CD14-positive monocyte (primary cell): ENCODE measurements around the gene RAB1B. TPM values are rescaled to one million over a fixed set of nuclear protein-coding genes. Genes with fewer than 3 reads are reported as not detected.

Source experiments
- DNase-seq, 3 donors: peaks; one replicate each; pipeline ENCODE4 v3.0.0-alpha.2; 2011 to 2022
- H2AFZ ChIP-seq: 2 replicates; pipeline ENCODE4 v1.6.0; 2012; ENCODE audit warnings: mild to moderate bottlenecking, low read depth, low read length, inconsistent platforms; ENCODE audit not compliant: insufficient read depth, poor library complexity, severe bottlenecking
- H3K27ac ChIP-seq, 2 donors: 1 replicate in 1 of 2; 2 replicates in 1 of 2; pipeline ENCODE4 v1.5.1; 2012 to 2013; ENCODE audit warnings: low read length in 2 of 2, control low read depth in 1 of 2, inconsistent platforms in 1 of 2, low read depth in 1 of 2, mild to moderate bottlenecking in 1 of 2
- H3K27me3 ChIP-seq, 2 donors: one replicate each; pipeline versions ENCODE4 v1.6.0 to v1.6.1; 2011 to 2013; ENCODE audit warnings: low read length in 2 of 2; ENCODE audit not compliant: control insufficient read depth in 2 of 2, insufficient read depth in 2 of 2
- H3K36me3 ChIP-seq, 2 donors: replicated peaks in 1 of 2; 1 replicate in 1 of 2; 2 replicates in 1 of 2; pipeline versions ENCODE4 v1.5.1 to v1.6.1; 2012 to 2013; ENCODE audit warnings: low read length in 2 of 2, control low read depth in 1 of 2, inconsistent platforms in 1 of 2, mild to moderate bottlenecking in 1 of 2; ENCODE audit not compliant: insufficient read depth in 2 of 2, control insufficient read depth in 1 of 2
- H3K4me1 ChIP-seq, 2 donors: 1 replicate in 1 of 2; 2 replicates in 1 of 2; pipeline versions ENCODE4 v1.5.1 to v1.6.1; 2012 to 2013; ENCODE audit warnings: low read length in 2 of 2, control low read depth in 1 of 2, inconsistent platforms in 1 of 2, mild to moderate bottlenecking in 1 of 2, moderate library complexity in 1 of 2; ENCODE audit not compliant: insufficient read depth in 2 of 2, control insufficient read depth in 1 of 2
- H3K4me2 ChIP-seq: replicated peaks from 2 replicates; pipeline ENCODE3; 2012; ENCODE audit warnings: low read length, moderate library complexity, mild to moderate bottlenecking; ENCODE audit not compliant: poor library complexity, severe bottlenecking; ENCODE audit errors: extremely low read depth
- H3K4me3 ChIP-seq, 3 experiments: fragments of 200-600 bp in 1 of 3; sonication (generic) in 1 of 3; replicated peaks in 1 of 3; 1 replicate in 2 of 3; 2 replicates in 1 of 3; pipeline ENCODE4 v1.5.1; 2011 to 2013; ENCODE audit warnings: low read length in 3 of 3, mild to moderate bottlenecking in 3 of 3, control low read depth in 2 of 3, low read depth in 2 of 3, inconsistent platforms in 1 of 3, moderate library complexity in 1 of 3
- H3K79me2 ChIP-seq: 2 replicates; pipeline ENCODE4 v1.6.0; 2012; ENCODE audit warnings: mild to moderate bottlenecking, control low read depth, inconsistent platforms, low read length, moderate library complexity; ENCODE audit not compliant: insufficient read depth
- H3K9ac ChIP-seq: 2 replicates; pipeline ENCODE4 v1.6.0; 2017; ENCODE audit warnings: low read length, mild to moderate bottlenecking; ENCODE audit not compliant: insufficient read depth, poor library complexity, severe bottlenecking
- H3K9me3 ChIP-seq, 2 donors: replicated peaks in 1 of 2; 1 replicate in 1 of 2; 2 replicates in 1 of 2; pipeline versions ENCODE4 v1.5.1 to v1.6.1; 2012 to 2013; ENCODE audit warnings: low read length in 2 of 2, control low read depth in 1 of 2; ENCODE audit not compliant: control insufficient read depth in 1 of 2, insufficient read depth in 1 of 2
- H4K20me1 ChIP-seq: 2 replicates; pipeline ENCODE4 v1.6.0; 2012; ENCODE audit warnings: mild to moderate bottlenecking, low read length, control low read depth, moderate library complexity; ENCODE audit not compliant: insufficient read depth
- H3K27ac Mint-ChIP-seq, 7 donors: one replicate each; pipeline ENCODE4 v1.8.0; 2020; ENCODE audit warnings: mild to moderate bottlenecking in 7 of 7, mixed read lengths in 7 of 7, moderate library complexity in 6 of 7, inconsistent platforms in 2 of 7
- H3K27me3 Mint-ChIP-seq, 3 donors: one replicate each; pipeline ENCODE4 v1.8.0; 2021 to 2022; ENCODE audit warnings: low read depth in 3 of 3, mild to moderate bottlenecking in 3 of 3, mixed read lengths in 3 of 3, moderate library complexity in 3 of 3, inconsistent platforms in 1 of 3
- H3K36me3 Mint-ChIP-seq, 2 donors: one replicate each; pipeline ENCODE4 v1.8.0; 2020; ENCODE audit warnings: mixed read lengths in 2 of 2, inconsistent platforms in 1 of 2, mild to moderate bottlenecking in 1 of 2
- H3K4me1 Mint-ChIP-seq: one replicate; pipeline ENCODE4 v1.8.0; 2020; ENCODE audit warnings: mild to moderate bottlenecking, mixed read lengths
- H3K4me3 Mint-ChIP-seq, 2 donors: one replicate each; pipeline ENCODE4 v1.8.0; 2020; ENCODE audit warnings: mild to moderate bottlenecking in 2 of 2, mixed read lengths in 2 of 2, moderate library complexity in 1 of 2
- H3K9me3 Mint-ChIP-seq, 7 donors: one replicate each; pipeline ENCODE4 v1.8.0; 2020 to 2022; ENCODE audit warnings: mixed read lengths in 7 of 7, mild to moderate bottlenecking in 6 of 7, moderate library complexity in 6 of 7, inconsistent platforms in 2 of 7
- WGBS: methylation state at CpG from one replicate; pipeline ENCODE4 v1.1.5; 2013; ENCODE audit warnings: missing lambda C conversion rate; ENCODE audit not compliant: insufficient coverage; 5-methylcytosine and 5-hydroxymethylcytosine counted together
- intact Hi-C, 2 donors: fragments of 100-400 bp; cut with micrococcal nuclease; formaldehyde crosslinking; loops; one replicate each; pipeline versions ENCODE4 v1.15.0 to v1.15.1; 2023
- polyA plus RNA-seq, 3 donors: library from polyadenylated mRNA; depleted of rRNA in 1 of 3; unstranded in 2 of 3; stranded (reverse) in 1 of 3; fragments of 300-500 nt in 2 of 3; fragments of >200 nt in 1 of 3; fragmentation: Illumina TruSeq in 2 of 3; gene quantifications; 1 replicate in 2 of 3; 2 replicates in 1 of 3; pipeline ENCODE4 v1.2.3, GENCODE V29; 2012 to 2021
- TF ChIP-seq, protein P1 (sequence below): fragments of 200-600 bp; IDR thresholded peaks from one replicate; pipeline ENCODE4 v1.8.0; 2022; ENCODE audit warnings: antibody characterized with exemption, mild to moderate bottlenecking

RAB1B gene
- polyA plus RNA-seq, 3 donors: 17.9 to 90.5 (median 18.8) TPM

DNA sequence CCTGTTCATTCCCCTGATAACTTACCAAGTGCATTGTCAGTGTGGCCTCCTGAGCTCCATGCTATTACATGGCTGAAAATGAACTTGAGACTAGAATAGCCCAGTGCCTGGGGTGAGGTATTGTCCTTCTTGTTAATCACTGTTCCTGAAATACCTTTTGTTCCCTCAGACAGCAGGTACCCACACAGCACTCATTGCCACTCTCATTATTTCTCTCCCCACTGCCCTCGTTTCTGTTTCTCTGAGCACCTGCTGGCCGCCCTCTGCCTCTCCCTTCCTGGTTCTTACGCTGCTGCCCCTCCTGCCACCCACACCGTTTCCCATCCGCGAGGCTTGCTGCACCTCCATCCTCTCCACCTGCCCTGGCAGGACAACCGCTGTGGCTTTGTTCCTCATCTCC lies 36.9 kb upstream of the RAB1B start:
- no peak overlapping the region for H3K27ac ChIP-seq
- no peaks in the 10 kb centered on the region for H3K9me3 ChIP-seq
- Mint-ChIP-seq H3K4me3 (no peak overlapping the region), H3K36me3 (peaks cover 81 to 85% of the 10 kb centered on the region in 2 donors), H3K27ac (peak overlapping the region in 1 of 7 donors; percentile 28), H3K9me3 (no peaks in the 10 kb centered on the region), H3K4me1 (no peaks in the 10 kb centered on the region), H3K27me3 (no peaks in the 10 kb centered on the region)
- no peaks in the 10 kb centered on the region for H4K20me1 ChIP-seq
- no peak overlapping the region for H3K9ac ChIP-seq
- H3K79me2 ChIP-seq: no peaks in the 10 kb centered on the region
- H3K4me3 ChIP-seq: no peak overlapping the region
- H3K36me3 ChIP-seq: peaks cover 71 to 93% of the 10 kb centered on the region in 2 donors
- DNase-seq: no peak
- 93% methylated on average over 7 of the region's 7 CpGs for WGBS
- TF ChIP-seq, protein P1, sequence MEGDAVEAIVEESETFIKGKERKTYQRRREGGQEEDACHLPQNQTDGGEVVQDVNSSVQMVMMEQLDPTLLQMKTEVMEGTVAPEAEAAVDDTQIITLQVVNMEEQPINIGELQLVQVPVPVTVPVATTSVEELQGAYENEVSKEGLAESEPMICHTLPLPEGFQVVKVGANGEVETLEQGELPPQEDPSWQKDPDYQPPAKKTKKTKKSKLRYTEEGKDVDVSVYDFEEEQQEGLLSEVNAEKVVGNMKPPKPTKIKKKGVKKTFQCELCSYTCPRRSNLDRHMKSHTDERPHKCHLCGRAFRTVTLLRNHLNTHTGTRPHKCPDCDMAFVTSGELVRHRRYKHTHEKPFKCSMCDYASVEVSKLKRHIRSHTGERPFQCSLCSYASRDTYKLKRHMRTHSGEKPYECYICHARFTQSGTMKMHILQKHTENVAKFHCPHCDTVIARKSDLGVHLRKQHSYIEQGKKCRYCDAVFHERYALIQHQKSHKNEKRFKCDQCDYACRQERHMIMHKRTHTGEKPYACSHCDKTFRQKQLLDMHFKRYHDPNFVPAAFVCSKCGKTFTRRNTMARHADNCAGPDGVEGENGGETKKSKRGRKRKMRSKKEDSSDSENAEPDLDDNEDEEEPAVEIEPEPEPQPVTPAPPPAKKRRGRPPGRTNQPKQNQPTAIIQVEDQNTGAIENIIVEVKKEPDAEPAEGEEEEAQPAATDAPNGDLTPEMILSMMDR: no peak
- H3K27me3 ChIP-seq: no peaks in the 10 kb centered on the region
- intact Hi-C loops: no loop called here
- no peak overlapping the region for H3K4me2 ChIP-seq
- H3K4me1 ChIP-seq: no peaks in the 10 kb centered on the region
- H2AFZ ChIP-seq: no peak overlapping the region

- Histone ChIP-seq H3K9ac (no peak overlapping the region), H3K27me3 (no peaks in the 10 kb centered on the region), H4K20me1 (no peaks in the 10 kb centered on the region), H3K79me2 (no peaks in the 10 kb centered on the region), H3K36me3 (peaks cover 69 to 89% of the 10 kb centered on the region in 2 donors), H3K4me3 (no peak overlapping the region), H3K4me2 (no peak overlapping the region), H2AFZ (no peak overlapping the region), H3K4me1 (no peaks in the 10 kb centered on the region), H3K9me3 (no peaks in the 10 kb centered on the region), H3K27ac (no peak overlapping the region)
- TF ChIP-seq, protein P1: no peak
- H3K27ac Mint-ChIP-seq: peak overlapping the region in 1 of 7 donors; percentile 49
- H3K4me3 Mint-ChIP-seq: no peak overlapping the region
- 98% methylated on average over 10 of the region's 11 CpGs for WGBS
- H3K36me3 Mint-ChIP-seq: peaks cover 78 to 82% of the 10 kb centered on the region in 2 donors
- H3K27me3 Mint-ChIP-seq: no peaks in the 10 kb centered on the region
- no peaks in the 10 kb centered on the region for H3K9me3 Mint-ChIP-seq
- H3K4me1 Mint-ChIP-seq: no peaks in the 10 kb centered on the region
- DNase-seq: no peak
- intact Hi-C loops: no loop called here
Measured at GRCh38 chr11:66232769-66233168, 35.7 kb upstream of the RAB1B start.
